Fibroblast of skin of abdomen (primary cell): Measurements from ENCODE around the gene CCNB1. TPM values are rescaled to one million over a fixed set of nuclear protein-coding genes. Genes with fewer than 3 reads are reported as not detected.
A peak's percentile ranks its signal among the peaks of the same experiment; 100 is the strongest.
"Not testable (repeated sequence)": the region's sequence is repeated elsewhere in the genome, so short reads cannot be mapped to it uniquely, and the experiment has no call there.

Source experiments
- DNase-seq: peaks from one replicate; pipeline ENCODE4 v3.0.0-alpha.2; 2013
- polyA plus RNA-seq, 2 experiments: library from polyadenylated mRNA; unstranded; fragments of 120-200 nt; gene quantifications; one replicate each; pipeline ENCODE4 v1.2.1, GENCODE V29; 2013; ENCODE audit not compliant: insufficient read length in 2 of 2

Gene CCNB1
- polyA plus RNA-seq (2013, experiment 1 of 2; ENCODE audit: insufficient read length), result 116 TPM
- polyA plus RNA-seq (2013, experiment 2 of 2; ENCODE audit: insufficient read length), result 115 TPM

DNA sequence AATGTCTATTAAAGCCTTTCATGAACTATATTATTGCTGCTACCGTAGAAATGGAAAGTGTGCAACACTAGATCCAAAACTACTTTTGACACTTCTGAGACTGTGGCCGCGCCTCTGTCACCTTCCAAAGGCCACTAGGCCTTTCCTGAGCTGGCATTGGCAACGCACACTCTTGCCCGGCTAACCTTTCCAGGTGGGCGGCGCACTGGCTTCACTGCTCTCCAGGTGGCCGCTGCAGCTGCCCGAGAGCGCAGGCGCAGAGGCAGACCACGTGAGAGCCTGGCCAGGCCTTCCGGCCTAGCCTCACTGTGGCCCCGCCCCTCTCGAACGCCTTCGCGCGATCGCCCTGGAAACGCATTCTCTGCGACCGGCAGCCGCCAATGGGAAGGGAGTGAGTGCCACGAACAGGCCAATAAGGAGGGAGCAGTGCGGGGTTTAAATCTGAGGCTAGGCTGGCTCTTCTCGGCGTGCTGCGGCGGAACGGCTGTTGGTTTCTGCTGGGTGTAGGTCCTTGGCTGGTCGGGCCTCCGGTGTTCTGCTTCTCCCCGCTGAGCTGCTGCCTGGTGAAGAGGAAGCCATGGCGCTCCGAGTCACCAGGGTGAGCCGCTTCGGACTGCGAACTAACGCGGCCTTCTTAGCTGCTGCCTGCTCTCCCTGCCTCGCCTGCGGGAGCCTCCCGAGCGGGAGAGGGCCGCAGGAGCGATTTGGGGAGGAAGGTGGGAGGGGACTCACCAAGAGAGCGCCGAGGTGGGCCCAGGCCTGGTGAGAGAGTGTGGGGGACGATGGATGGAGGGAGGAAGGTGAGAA is at the start of gene CCNB1:
CCNB1 (plus strand) TSS at position 465 of the 807 bp plus-strand sequence; CDS start at position 578, 113 bp downstream.
- peak; percentile 97 for DNase-seq

DNA sequence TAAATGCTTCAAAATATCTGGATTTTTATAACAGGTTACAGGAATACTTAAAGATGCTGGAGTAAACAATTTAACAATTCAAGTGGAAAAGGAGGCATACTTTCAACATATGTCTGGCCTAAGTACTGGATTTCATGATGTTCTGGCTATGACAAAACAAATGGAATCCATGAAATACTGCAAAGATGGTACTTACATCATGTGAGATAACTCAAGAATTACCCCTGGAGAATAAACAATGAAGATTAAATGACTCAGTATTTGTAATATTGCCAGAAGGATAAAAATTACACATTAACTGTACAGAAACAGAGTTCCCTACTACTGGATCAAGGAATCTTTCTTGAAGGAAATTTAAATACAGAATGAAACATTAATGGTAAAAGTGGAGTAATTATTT is 37.5 kb upstream of the CCNB1 start:
- DNase-seq, result peak; percentile 73

DNA sequence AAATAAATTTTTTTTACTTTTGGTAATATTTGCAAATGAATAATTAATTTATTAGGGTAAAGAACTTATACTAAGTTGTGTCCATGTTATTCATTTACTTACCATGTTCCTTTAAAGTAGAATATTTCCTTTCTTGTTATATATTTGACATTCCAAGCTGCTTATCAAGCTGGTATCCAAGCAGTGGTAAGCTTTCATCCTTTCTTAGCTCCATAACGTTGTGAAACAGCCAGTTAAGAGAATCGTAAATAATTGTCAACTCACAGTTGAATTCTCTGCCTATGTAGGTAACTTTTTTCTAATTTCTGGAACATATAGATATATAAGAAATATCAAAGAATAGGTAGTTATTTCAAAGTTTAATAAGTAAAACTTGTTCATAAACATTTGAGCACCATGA is 36.7 kb upstream of the CCNB1 start:
- DNase-seq, result no peak

GRCh38 chr5:69131304-69131703 is 35.6 kb upstream of the CCNB1 start:
- no peak for DNase-seq

- DNase-seq, result no peak
Measured at GRCh38 chr5:69134126-69134525, 32.8 kb upstream of the CCNB1 start.

- DNase-seq, result peak; percentile 16
Measured at GRCh38 chr5:69136293-69136692, 30.7 kb upstream of the CCNB1 start.

DNA sequence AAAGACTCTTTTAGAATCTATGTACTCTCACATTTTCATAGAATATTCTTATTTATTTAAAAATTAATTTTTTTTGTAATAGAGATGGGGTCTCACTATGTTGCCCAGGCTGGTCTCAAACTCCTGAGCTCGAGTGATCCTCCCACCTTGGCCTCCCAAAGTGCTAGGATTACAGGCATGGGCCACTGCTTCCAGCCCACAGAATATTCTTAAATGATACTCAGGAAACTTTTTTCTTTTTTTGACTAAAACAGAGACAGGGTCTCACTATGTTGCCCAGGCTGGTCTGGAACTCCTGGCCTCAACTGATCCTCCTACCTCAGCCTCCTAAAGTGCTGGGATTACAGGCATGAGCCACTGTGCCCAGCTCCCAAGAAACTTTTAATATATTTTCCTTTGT is 29.7 kb upstream of the CCNB1 start:
- not testable (repeated sequence) for DNase-seq

- no peak for DNase-seq
Measured at GRCh38 chr5:69137807-69138206, 29.1 kb upstream of the CCNB1 start.

- DNase-seq, result no peak
Measured at GRCh38 chr5:69138766-69139165, 28.2 kb upstream of the CCNB1 start.

DNA sequence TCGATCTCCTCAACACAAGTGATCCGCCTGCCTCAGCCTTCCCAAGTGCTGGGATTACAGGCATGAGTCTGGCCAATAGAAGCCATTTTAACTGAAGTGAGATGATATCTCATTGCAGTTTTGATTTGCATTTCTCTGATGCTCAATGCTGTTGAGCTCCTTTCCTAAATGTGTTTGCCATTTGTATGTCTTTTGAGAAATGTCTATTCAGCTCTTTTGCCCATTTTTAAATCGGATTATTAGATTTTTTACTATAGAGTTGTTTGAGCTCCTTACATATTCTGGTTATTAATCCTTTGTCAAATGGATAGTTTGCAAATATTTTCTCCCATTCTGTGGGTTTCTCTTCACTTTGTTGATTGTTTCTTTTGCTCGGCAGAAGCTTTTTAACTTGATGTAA is 26.7 kb upstream of the CCNB1 start:
- not testable (repeated sequence) for DNase-seq

- DNase-seq, result no peak
Measured at GRCh38 chr5:69140827-69141226, 26.1 kb upstream of the CCNB1 start.

DNA sequence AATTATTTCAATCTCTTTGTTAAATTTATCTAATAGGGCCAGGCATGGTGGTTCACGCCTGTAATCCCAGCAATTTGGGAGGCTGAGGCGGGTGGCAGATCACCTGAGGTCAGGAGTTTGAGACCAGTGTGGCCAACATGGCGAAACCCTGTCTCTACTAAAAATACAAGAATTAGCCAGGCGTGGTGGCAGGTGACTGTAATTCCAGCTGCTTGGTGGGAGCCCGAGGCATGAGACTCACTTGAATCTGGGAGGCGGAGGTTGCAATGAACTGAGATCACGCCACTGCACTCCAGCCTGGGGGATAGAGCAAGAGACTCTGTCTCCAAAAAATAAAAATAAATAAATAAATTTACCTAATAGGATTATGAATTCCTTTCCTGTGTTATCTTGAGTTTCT is 18.4 kb upstream of the CCNB1 start:
- DNase-seq, result not testable (repeated sequence)

DNA sequence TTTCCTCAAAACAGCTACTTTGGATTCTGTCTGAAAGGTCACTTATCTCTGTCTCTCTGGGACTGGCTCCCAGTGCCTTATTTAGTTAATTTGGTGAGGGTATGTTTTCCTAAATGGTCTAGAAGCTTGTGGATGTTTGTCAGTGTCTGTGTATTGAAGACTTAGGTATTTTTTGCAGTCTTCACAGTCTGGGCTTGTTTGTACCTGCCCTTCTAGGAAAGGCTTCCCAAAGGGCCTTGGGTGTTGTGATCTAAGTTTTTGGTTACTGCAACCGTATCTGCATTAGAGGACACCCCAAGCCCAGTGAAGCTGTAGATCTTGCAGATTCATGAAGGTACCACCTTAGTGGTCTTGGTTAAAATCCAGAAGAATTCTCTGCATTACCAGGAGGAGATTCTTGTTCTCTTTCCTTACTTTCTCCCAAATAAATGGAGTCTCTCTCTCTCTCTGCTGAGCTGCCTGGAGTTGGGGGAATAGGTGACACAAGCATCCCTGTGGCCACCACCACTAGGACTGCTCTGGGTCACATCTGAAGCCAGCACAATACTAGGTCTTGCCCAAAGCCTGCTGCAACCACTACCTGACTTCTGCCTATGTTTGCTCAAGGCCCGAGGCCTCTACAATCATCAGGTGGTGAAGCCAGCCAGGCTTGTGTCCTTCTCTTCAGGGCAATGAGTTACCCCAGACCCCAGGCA is 17.8 kb upstream of the CCNB1 start:
- no peak for DNase-seq

DNA sequence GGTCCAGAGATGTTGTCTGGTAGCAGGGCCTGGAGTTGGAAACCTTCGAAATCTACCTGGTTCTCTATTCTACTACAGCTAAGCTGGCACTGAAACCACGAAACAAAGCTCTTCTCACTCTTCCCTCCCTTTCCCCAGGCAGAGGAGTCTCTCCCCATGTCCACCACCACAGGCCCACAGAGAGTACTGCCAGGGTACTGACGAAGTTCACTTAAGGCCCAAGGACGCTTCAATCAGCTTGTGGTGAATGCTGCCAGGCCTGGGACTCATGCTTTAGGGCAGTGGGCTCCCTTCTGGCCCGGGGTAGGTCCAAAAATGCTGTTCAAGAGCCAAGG is 17.3 kb upstream of the CCNB1 start:
- no peak for DNase-seq

- no peak for DNase-seq
Measured at GRCh38 chr5:69152731-69153130, 14.2 kb upstream of the CCNB1 start.

- no peak for DNase-seq
Measured at GRCh38 chr5:69156456-69156855, 10.5 kb upstream of the CCNB1 start.

GRCh38 chr5:69158039-69158438 is 8.9 kb upstream of the CCNB1 start:
- DNase-seq, result no peak

- no peak for DNase-seq
Measured at GRCh38 chr5:69160651-69161050, 6.3 kb upstream of the CCNB1 start.

DNA sequence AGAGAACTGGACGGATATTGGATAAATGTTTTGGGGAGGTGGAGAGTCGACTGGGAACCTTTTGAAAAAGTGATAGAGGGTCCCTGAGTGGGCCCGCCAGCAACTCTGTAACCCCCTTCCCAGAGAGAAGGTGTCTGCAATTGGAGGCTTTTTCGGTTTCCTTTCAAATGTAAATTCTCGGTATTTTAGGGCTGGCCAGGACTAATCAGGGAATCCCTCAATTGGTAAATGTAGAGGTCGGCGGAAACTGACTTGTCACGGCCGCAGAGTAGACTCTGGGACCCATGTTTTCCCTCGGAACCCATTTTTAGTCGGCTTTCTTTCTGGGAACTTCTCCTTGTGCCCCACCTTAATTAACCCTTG is 524 bp downstream of the CCNB1 start:
- no peak for DNase-seq

DNA sequence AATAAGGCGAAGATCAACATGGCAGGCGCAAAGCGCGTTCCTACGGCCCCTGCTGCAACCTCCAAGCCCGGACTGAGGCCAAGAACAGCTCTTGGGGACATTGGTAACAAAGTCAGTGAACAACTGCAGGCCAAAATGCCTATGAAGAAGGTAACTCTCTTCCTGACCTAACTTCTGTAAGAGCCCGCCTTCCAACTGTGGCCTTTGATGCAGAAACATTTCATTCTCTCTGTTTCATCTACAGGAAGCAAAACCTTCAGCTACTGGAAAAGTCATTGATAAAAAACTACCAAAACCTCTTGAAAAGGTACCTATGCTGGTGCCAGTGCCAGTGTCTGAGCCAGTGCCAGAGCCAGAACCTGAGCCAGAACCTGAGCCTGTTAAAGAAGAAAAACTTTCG is 979 bp downstream of the CCNB1 start:
- no peak for DNase-seq

- no peak for DNase-seq
Measured at GRCh38 chr5:69170495-69170894, 3.5 kb downstream of the CCNB1 start.

GRCh38 chr5:69170969-69171368 is 4.0 kb downstream of the CCNB1 start:
- DNase-seq, result no peak

DNA sequence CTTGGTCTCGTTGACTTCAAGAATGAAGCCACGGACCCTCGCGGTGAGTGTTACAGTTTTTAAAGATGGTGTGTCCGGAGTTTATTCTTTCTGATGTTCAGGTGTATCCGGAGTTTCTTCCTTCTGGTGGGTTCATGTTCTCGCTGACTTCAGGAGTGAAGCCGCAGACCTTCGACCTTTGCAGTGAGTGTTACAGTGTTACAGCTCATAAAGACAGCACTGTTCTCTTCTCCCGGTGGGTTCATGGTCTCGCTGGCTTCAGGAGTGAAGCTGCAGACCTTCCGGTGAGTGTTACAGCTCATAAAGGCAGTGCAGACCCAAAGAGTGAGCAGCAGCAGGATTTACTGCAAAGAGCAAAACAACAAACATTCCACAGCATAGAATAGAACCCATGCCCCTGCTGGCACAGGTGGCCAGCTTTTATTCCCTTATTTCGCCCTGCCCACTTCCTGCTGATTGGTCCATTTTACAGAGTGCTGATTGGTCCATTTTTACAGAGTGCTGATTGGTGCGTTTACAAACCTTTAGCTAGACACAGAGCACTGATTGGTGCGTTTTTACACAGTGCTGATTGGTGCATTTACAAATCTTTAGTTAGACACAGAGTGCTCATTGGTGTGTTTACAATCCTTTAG is 14.8 kb downstream of the CCNB1 start:
- DNase-seq, result not testable (repeated sequence)

DNA sequence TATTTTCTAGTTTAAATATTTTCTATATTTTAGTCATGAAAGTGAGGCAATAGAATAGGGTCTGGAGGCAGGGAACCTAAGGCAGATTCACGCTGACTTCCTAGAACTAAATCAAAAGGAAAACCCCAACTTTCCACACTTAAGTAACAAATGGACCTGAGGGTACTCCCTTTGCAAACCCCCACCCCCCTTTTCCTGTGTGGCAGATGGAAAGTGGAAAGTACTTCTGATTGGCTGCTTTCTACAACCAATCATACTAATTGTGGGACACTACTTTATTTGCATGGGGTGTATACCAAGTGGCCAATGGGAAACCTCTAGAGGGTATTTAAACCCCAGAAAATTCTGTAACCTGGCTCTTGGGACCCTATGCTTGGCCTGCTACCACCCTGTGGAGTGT is 17.7 kb downstream of the CCNB1 start:
- DNase-seq, result no peak
